ENCODE results near the gene FGD2.

FGD2 gene

GRCh38 chr6:37033255-37033654 is 27.8 kb downstream of the FGD2 start:
- Histone ChIP-seq H3K79me2 (ENCODE audit: control insufficient read depth, low read length) (no peaks in the 10 kb centered on the region), H3K36me3 (ENCODE audit: control insufficient read depth, low read length) (no peaks in the 10 kb centered on the region), H3K4me1 (ENCODE audit: control insufficient read depth, low read length) (no peaks in the 10 kb centered on the region), H3K4me2 (ENCODE audit: low read length) (no peak overlapping the region), H3F3A (ENCODE audit: control insufficient read depth, insufficient read depth) (no peaks in the 10 kb centered on the region), H3K9me2 (replicated peaks; ENCODE audit: control insufficient read depth, low read length) (no peaks in the 10 kb centered on the region), H3K4me3 (ENCODE audit: low read length) (no peak overlapping the region), H3K27me3 (ENCODE audit: control insufficient read depth, low read length) (no peaks in the 10 kb centered on the region), H3K9me3 (ENCODE audit: control insufficient read depth, insufficient read depth, low read length) (no peaks in the 10 kb centered on the region), H3K27ac (ENCODE audit: low read depth, low read length) (no peak overlapping the region), H4K20me1 (ENCODE audit: control insufficient read depth, insufficient read depth, low read depth, low read length) (no peaks in the 10 kb centered on the region)
- no peak for TF ChIP-seq CTCF (IDR thresholded peaks at IDR 0.05; ENCODE audit: low read depth, low read length, poor library complexity, severe bottlenecking)
- no peak for TF ChIP-seq EZH2phosphoT487 (IDR thresholded peaks at IDR 0.05; ENCODE audit: borderline replicate concordance, low read length)

GRCh38 chr6:37033819-37034795 is 28.7 kb downstream of the FGD2 start:
- no peaks in the 10 kb centered on the region for H3K9me3 ChIP-seq (ENCODE audit: control insufficient read depth, insufficient read depth, low read length)
- H3K27me3 ChIP-seq (ENCODE audit: control insufficient read depth, low read length) = no peaks in the 10 kb centered on the region
- no peaks in the 10 kb centered on the region for H3F3A ChIP-seq (ENCODE audit: control insufficient read depth, insufficient read depth)
- no peaks in the 10 kb centered on the region for H3K9me2 ChIP-seq (replicated peaks; ENCODE audit: control insufficient read depth, low read length)
- H3K36me3 ChIP-seq (ENCODE audit: control insufficient read depth, low read length) = no peaks in the 10 kb centered on the region
- H3K4me1 ChIP-seq (ENCODE audit: control insufficient read depth, low read length) = no peaks in the 10 kb centered on the region
- H3K4me2 ChIP-seq (ENCODE audit: low read length) = no peak overlapping the region
- no peak overlapping the region for H3K27ac ChIP-seq (ENCODE audit: low read depth, low read length)
- H4K20me1 ChIP-seq (ENCODE audit: control insufficient read depth, insufficient read depth, low read depth, low read length) = no peaks in the 10 kb centered on the region
- H3K4me3 ChIP-seq (ENCODE audit: low read length) = no peak overlapping the region
- TF ChIP-seq CTCF (IDR thresholded peaks at IDR 0.05; ENCODE audit: low read depth, low read length, poor library complexity, severe bottlenecking) (no peak), EZH2phosphoT487 (IDR thresholded peaks at IDR 0.05; ENCODE audit: borderline replicate concordance, low read length) (no peak)
- H3K79me2 ChIP-seq (ENCODE audit: control insufficient read depth, low read length) = no peaks in the 10 kb centered on the region

GRCh38 chr6:37036146-37036545 is 30.7 kb downstream of the FGD2 start:
- H3F3A ChIP-seq (ENCODE audit: control insufficient read depth, insufficient read depth) = no peaks in the 10 kb centered on the region
- H3K27me3 ChIP-seq (ENCODE audit: control insufficient read depth, low read length) = no peaks in the 10 kb centered on the region
- H3K4me1 ChIP-seq (ENCODE audit: control insufficient read depth, low read length) = no peaks in the 10 kb centered on the region
- H3K9me2 ChIP-seq (replicated peaks; ENCODE audit: control insufficient read depth, low read length) = no peaks in the 10 kb centered on the region
- no peaks in the 10 kb centered on the region for H3K36me3 ChIP-seq (ENCODE audit: control insufficient read depth, low read length)
- H3K27ac ChIP-seq (ENCODE audit: low read depth, low read length) = no peak overlapping the region
- H3K9me3 ChIP-seq (ENCODE audit: control insufficient read depth, insufficient read depth, low read length) = no peaks in the 10 kb centered on the region
- H3K4me2 ChIP-seq (ENCODE audit: low read length) = no peak overlapping the region
- H3K79me2 ChIP-seq (ENCODE audit: control insufficient read depth, low read length) = no peaks in the 10 kb centered on the region
- H4K20me1 ChIP-seq (ENCODE audit: control insufficient read depth, insufficient read depth, low read depth, low read length) = no peaks in the 10 kb centered on the region
- no peak overlapping the region for H3K4me3 ChIP-seq (ENCODE audit: low read length)
- TF ChIP-seq EZH2phosphoT487 (IDR thresholded peaks at IDR 0.05; ENCODE audit: borderline replicate concordance, low read length) (no peak), CTCF (IDR thresholded peaks at IDR 0.05; ENCODE audit: low read depth, low read length, poor library complexity, severe bottlenecking) (no peak)
